Embryonic facial prominence (tissue), 1 donor: ENCODE data around the gene AMACR.

Experiments
- DNase-seq: peaks from one replicate; pipeline ENCODE4 v3.0.0-alpha.2; 2016; ENCODE audit errors: extremely low spot score

AMACR gene

GRCh38 chr5:34007201-34007620 is 639 bp downstream of the AMACR start:
- DNase-seq = no peak

- no peak for DNase-seq
Measured at GRCh38 chr5:34005681-34006080, 2.2 kb downstream of the AMACR start.

DNA sequence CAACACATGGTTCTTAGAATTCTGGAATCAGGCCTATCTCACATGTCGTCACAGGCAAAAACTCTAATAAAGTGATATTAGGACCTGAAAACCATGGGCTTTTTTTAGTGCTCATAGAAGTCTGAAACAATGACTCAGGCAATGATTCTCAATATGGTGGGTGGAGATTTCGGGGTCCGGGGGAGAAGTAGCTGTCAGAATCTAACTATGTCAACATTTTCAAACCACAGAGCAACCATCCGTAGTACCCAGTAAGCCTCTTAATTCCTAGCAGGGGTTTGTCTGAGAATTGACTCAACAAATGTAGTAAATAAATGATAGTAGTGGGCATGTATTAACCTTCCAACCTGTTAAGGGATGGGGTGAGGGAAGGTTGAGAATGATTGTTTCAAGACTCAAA is 2.6 kb downstream of the AMACR start:
- DNase-seq = no peak

GRCh38 chr5:34003941-34004340 is 3.9 kb downstream of the AMACR start:
- no peak for DNase-seq

- no peak for DNase-seq
Measured at GRCh38 chr5:34002629-34003328, 5.1 kb downstream of the AMACR start.

GRCh38 chr5:34001241-34001841 is 6.5 kb downstream of the AMACR start:
- DNase-seq = no peak

DNA sequence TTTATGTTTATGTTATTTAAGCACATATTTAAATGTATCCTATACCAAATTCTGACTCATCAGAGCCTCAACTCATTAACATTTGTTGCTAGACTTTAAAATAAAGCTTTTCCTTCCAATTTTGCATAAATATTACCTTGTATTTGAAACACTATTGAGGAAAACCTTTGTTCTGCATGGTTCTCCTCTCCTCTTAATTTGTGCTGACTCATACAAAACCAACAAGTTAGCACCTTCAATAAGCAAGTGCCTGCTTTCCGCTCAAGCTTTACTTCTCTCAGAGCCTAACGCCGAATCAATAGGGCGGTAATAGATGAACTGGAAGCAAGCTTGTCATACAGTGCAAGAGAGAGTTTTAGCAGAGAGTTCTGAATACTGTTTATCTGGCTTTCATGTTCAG is 7.9 kb downstream of the AMACR start:
- no peak for DNase-seq

DNA sequence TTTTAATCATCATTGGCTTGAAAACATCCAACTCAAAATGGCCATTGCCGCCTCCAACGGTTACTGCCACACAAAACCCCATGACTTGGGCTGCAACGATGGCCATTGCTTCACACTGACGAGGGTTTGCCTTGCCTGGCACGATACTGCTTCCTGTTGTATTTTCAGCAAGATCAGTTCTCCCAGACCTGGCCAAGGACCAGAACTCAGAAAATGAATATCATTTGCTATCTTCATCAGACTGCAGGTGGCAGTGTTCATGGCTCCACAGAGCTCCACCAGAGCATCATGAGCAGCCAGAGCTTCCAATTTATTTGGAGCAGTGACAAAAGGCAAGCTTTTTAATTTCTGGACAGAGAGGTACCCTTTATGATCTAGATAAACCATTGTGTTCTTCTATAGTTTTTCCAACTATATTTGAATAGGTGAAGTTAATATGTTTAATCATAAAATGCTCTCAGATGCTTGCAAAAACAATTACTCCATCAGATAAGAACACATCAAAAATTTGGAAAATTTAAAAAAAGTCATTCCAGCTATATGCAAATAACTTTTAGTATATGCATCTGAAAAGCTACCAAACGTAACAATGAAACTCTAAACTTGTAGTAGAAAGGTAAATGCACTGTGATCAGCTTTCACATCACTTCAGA is 10.4 kb downstream of the AMACR start:
- DNase-seq = no peak

DNA sequence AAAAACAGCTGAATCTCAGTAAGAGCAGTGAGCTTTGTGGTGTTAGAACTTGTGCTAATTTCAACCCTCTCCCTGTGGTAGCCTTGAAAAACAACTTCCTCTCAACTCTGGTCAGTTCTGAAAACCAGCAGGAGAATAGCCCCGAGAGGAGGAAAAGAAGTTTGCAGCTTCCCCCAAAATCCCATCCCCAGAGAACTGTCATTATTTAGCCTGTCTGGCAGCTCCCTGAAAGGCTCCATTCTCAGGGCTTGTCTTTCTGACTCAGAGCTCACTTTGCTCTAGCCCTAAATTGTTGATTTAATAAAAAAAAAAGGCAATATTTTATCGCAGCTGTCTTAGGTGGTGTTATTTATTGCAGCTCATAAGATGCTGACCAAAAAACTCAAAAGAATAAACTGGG is 12.0 kb downstream of the AMACR start:
- DNase-seq = no peak

DNA sequence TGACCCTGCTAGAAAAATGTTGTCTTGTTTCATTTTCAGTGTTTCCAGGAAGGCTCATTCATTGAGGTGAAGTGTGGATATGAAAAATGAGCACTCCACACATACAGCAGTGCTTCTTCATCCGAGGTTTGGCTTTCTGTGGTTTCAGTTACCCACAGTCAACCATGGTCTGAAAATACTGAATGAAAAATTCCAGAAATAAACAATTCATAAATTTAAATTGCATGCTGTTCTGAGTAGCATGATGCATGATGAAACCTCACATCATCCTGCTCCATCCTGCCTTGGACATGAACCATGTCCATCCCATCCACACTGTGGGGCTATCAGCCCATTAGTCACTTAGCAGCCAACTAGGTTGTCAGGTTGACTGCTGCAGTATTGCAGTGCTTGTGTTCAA is 13.0 kb downstream of the AMACR start:
- DNase-seq = no peak

DNA sequence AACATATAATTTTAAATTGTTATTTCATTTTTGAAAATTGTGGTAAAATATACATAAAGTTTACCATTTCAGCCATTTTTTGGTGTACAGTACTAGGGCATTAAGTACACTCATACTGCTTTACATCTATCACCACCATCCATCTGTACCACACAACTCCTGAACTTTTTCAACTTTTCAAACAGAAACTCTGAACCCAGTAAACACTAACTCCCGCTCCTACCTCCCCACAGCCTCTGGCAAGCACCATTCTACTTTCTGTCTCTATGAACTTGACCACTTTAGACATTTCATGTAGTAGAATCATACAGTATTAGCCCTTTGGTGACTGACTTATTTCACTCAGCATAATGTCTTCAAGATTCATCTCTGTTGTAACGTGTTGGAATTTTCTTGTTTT is 15.0 kb downstream of the AMACR start:
- DNase-seq = no peak

DNA sequence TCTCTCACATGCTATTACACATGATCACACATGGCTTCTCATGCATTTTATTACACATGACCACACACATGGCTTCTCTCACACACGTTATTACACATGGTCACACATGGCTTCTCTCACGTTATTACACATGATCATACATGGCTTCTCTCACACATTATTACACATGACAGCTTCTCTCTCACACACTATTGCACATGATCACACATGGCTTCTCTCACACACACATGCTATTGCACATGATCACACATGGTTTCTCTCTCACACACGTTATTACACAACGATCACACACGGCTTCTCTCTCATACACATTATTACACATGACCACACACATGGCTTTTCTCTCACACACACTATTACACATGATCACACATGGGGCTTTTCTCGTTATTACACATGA is 22.4 kb downstream of the AMACR start:
- DNase-seq = no peak

DNA sequence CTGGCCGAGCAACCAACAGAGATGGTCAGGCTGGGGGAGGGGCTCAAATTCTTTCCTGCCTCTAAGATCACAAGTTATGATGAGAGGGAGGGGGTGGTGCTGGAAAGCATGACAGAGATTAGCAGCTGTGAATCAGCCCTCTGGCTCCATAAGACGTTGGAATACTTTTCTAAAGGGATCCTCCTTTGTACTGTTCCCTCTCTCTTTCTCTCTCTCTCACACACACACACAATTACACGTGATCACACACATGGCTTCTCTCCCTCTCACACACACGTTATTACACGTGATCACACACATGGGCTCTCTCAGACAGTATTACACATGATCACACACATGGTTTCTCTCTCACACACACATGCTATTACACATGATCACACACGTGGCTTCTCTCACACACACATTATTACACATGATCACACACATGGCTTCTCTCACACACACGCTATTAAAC is 23.2 kb downstream of the AMACR start, which contains the start of gene SLC45A2:
Gene SLC45A2 (minus strand): TSS at position 23 of the 454 bp plus-strand sequence. CDS start 110 bp downstream, outside the sequence.
- DNase-seq = no peak

GRCh38 chr5:33984178-33984577 is 23.7 kb downstream of the AMACR start:
- DNase-seq = no peak

DNA sequence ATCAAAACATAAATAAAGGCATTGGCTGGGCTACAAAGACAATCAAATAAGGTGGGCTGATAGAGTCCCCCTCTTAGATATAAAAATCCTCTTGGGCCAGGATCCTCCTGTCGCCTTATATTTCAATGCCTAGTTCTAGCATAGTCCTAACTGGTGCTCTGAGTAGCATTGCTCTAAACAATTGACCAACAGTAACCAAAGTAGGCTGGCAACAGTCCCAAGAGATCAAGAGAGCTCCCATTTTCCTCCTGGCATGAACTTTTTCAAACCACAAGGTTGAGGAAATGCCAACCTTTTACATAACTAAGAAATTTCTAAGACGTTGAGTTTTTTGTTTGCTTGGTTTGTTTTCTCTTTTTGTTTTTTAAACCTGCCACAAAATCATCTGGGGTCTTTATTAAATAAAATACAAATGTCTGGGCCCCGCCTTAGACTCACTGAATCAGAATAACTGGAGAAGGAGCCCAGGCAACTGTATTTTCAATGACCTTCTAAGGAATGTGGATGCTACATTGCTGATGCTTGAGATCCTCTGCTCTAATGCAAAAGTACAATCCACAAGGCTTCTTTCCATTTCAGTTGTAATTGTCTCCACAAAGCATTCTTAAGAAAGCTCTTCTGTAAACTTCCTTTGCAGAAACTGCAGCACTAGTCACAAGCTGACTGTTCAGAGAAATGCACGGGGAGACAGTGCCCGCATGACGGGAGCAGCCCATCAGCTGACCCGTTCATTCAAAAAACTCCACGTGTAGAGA is 26.3 kb downstream of the AMACR start:
- DNase-seq = no peak

DNA sequence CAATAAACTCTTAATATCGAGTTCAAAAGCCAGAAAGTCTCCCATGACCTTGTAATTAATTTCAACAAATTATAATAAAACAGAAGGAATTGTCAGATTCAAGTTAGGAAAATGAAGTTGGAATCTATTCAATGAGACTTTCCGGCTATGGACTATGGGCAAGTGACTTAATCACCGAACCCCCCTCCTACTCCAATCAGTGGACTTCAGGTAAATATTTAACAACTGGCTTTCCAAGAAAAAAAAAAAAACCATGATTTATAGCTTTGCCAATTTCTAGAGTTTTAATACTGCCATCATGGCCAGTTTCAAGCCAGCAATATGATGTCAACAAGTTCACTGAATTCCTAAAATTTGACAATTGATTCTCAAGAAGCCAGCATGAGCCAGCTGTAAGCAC is 27.8 kb downstream of the AMACR start:
- DNase-seq = no peak

DNA sequence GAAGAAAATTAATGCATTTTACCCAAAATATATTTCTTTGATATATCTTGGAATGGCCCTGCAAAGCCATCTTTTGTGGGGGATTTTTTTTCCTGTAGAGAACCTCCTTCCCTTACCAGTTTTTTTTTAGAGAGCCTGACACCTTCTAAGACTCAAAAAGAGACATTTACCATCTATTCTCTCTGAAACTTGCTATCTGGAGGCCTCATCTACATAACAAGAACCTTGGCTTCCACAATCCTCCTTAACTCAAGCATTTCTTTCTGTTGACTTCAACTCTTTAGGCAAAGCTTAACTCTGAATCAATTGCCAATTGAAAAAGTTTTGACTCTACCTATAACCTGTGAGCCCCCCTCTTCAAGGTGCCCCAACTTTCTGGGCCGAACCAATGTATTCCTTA is 29.5 kb downstream of the AMACR start:
- no peak for DNase-seq

- no peak for DNase-seq
Measured at GRCh38 chr5:33976307-33976706, 31.5 kb downstream of the AMACR start.

- no peak for DNase-seq
Measured at GRCh38 chr5:33975852-33976251, 32.0 kb downstream of the AMACR start.

- DNase-seq = no peak
Measured at GRCh38 chr5:33973271-33973670, 34.6 kb downstream of the AMACR start.

- DNase-seq = peak; percentile 50
Measured at GRCh38 chr5:33969572-33970452, 38.0 kb downstream of the AMACR start.
